T-helper 9 cell (primary cell): ENCODE data around the gene FBXL7.

Source experiments
- DNase-seq: peaks from one replicate; pipeline ENCODE4 v3.0.0-alpha.2; 2020

The FBXL7 gene

GRCh38 chr5:15722305-15722704, 222.3 kb downstream of the FBXL7 start:
- no peak for DNase-seq

- DNase-seq = no peak
Observed at GRCh38 chr5:15727375-15727774, 227.4 kb downstream of the FBXL7 start.

- no peak for DNase-seq
Observed at GRCh38 chr5:15728811-15729210, 228.8 kb downstream of the FBXL7 start.

GRCh38 chr5:15731699-15732098, 231.7 kb downstream of the FBXL7 start:
- no peak for DNase-seq

- no peak for DNase-seq
Observed at GRCh38 chr5:15734058-15734457, 234.1 kb downstream of the FBXL7 start.

- no peak for DNase-seq
Observed at GRCh38 chr5:15737036-15737821, 237.2 kb downstream of the FBXL7 start.

- no peak for DNase-seq
Observed at GRCh38 chr5:15737871-15738664, 238.1 kb downstream of the FBXL7 start.

- no peak for DNase-seq
Observed at GRCh38 chr5:15740383-15740782, 240.4 kb downstream of the FBXL7 start.

GRCh38 chr5:15741591-15741990, 241.6 kb downstream of the FBXL7 start:
- DNase-seq = no peak

- DNase-seq = no peak
Observed at GRCh38 chr5:15746833-15747232, 246.9 kb downstream of the FBXL7 start.

GRCh38 chr5:15748266-15748665, 248.3 kb downstream of the FBXL7 start:
- DNase-seq = no peak

GRCh38 chr5:15752663-15753285, 252.8 kb downstream of the FBXL7 start:
- no peak for DNase-seq

- DNase-seq = no peak
Observed at GRCh38 chr5:15753752-15754151, 253.8 kb downstream of the FBXL7 start.

GRCh38 chr5:15757103-15757502, 257.1 kb downstream of the FBXL7 start:
- no peak for DNase-seq

- no peak for DNase-seq
Observed at GRCh38 chr5:15757619-15758018, 257.6 kb downstream of the FBXL7 start.

- DNase-seq = no peak
Observed at GRCh38 chr5:15762668-15763067, 262.7 kb downstream of the FBXL7 start.

- DNase-seq = no peak
Observed at GRCh38 chr5:15763754-15764153, 263.8 kb downstream of the FBXL7 start.

GRCh38 chr5:15768936-15769335, 269.0 kb downstream of the FBXL7 start:
- DNase-seq = no peak

- no peak for DNase-seq
Observed at GRCh38 chr5:15772131-15772530, 272.2 kb downstream of the FBXL7 start.

- no peak for DNase-seq
Observed at GRCh38 chr5:15774632-15775031, 274.7 kb downstream of the FBXL7 start.

GRCh38 chr5:15776346-15776745, 276.4 kb downstream of the FBXL7 start:
- DNase-seq = no peak

GRCh38 chr5:15783734-15784133, 283.8 kb downstream of the FBXL7 start:
- no peak for DNase-seq

GRCh38 chr5:15785531-15785981, 285.6 kb downstream of the FBXL7 start:
- no peak for DNase-seq

GRCh38 chr5:15786326-15786725, 286.3 kb downstream of the FBXL7 start:
- DNase-seq = no peak
